Measurements from ENCODE around the gene PTPRK.
"Not testable (repeated sequence)": the region's sequence is repeated elsewhere in the genome, so short reads cannot be mapped to it uniquely, and the experiment has no call there.

The PTPRK gene

GRCh38 chr6:127933852-127934840 is 586.3 kb downstream of the PTPRK start:
- peak overlapping the region in 5 of 21 experiments; percentile 43 to 87 (median 65) for H3K27ac ChIP-seq
- no peak overlapping the region for H3K4me3 ChIP-seq

GRCh38 chr6:127933137-127933536 is 587.3 kb downstream of the PTPRK start:
- H3K27ac ChIP-seq = peak overlapping the region in 1 of 21 experiments; percentile 87
- H3K4me3 ChIP-seq = no peak overlapping the region

- Histone ChIP-seq H3K4me3 (no peak overlapping the region), H3K27ac (peak overlapping the region in 1 of 21 experiments; percentile 87)
Observed at GRCh38 chr6:127932708-127933107, 587.7 kb downstream of the PTPRK start.

- H3K4me3 ChIP-seq = not testable (repeated sequence)
Observed at GRCh38 chr6:127926441-127926840, 594.0 kb downstream of the PTPRK start.

GRCh38 chr6:127924440-127924839 is 596.0 kb downstream of the PTPRK start:
- no peak overlapping the region for H3K27ac ChIP-seq
- H3K4me3 ChIP-seq = no peak overlapping the region

More at GRCh38 chr6:127926441-127926840, 594.0 kb downstream of the PTPRK start:
- not testable (repeated sequence) for H3K27ac ChIP-seq

GRCh38 chr6:127924031-127924430 is 596.4 kb downstream of the PTPRK start:
- Histone ChIP-seq H3K4me3 (no peak overlapping the region), H3K27ac (no peak overlapping the region)

- no peak overlapping the region for H3K27ac ChIP-seq
Observed at GRCh38 chr6:127923135-127923534, 597.3 kb downstream of the PTPRK start.

GRCh38 chr6:127921982-127922381 is 598.4 kb downstream of the PTPRK start:
- H3K4me3 ChIP-seq = no peak overlapping the region
- H3K27ac ChIP-seq = no peak overlapping the region

More at GRCh38 chr6:127923135-127923534, 597.3 kb downstream of the PTPRK start:
- H3K4me3 ChIP-seq = no peak overlapping the region

- no peak overlapping the region for H3K27ac ChIP-seq
- no peak overlapping the region for H3K4me3 ChIP-seq
Observed at GRCh38 chr6:127920804-127921203, 599.6 kb downstream of the PTPRK start.

Data from skin epidermis (tissue), 12 donors.